Hematopoietic multipotent progenitor cell (in vitro differentiated cells): ENCODE data around the gene MS4A13. TPM values are rescaled to one million over a fixed set of nuclear protein-coding genes. Genes with fewer than 3 reads are reported as not detected.
A peak's percentile ranks its signal among the peaks of the same experiment; 100 is the strongest.
"Not testable (repeated sequence)": the region's sequence is repeated elsewhere in the genome, so short reads cannot be mapped to it uniquely, and the experiment has no call there.

ENCODE experiments used
- DNase-seq, 3 donors: peaks; one replicate each; pipeline ENCODE4 v3.0.0-alpha.2; 2011 to 2015; ENCODE audit warnings: low read depth in 2 of 3, low spot score in 2 of 3
- total RNA-seq: library from RNA; depleted of rRNA; stranded (reverse); fragments of >200 nt; gene quantifications from one replicate; pipeline ENCODE4 v1.2.3, GENCODE V29; 2012

The MS4A13 gene, protein sequence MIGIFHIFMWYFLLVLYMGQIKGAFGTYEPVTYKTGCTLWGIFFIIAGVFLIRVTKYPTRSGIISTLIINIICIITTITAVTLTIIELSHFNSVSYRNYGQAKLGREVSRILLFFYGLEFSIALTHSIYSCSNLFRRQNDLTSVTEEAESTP
- not detected for total RNA-seq

DNA sequence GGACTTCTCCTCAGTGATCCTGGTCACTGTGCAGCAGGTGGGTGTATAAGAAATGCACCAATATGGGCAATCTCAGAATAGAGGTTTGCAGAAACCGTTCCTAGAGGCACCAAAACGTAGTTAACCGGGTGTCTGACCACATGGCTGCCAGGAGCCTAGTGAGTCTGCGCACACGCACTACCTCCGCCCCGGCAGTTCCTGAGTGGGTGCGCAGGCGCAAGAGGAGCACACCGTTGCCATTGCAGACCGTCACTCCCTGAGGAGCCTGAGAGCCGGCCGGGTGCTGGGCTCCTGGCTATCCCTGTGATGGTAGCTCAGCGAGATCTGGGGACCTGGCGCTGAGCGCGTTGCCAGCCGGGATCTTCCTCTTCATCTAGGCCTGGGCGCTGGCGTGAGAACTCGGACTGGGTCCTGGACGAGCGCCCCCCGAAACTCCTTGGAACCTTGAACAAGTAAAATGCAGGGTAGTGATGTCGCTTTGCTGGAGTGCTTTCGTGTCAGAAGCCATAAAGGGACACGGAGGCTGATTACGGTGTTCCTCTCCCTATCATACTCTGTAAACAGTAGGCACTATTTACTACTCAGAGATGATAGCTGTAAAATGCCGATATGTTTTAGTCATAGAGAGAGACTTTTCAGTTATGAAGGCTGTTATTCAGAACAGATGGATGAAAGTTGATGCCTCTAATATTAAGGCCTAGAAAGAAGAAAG lies at the start of gene MS4A13:
MS4A13 (plus strand) TSS at position 249 of the 712 bp plus-strand sequence. CDS start 2,692 bp downstream, outside the sequence.
- no peak for DNase-seq

DNA sequence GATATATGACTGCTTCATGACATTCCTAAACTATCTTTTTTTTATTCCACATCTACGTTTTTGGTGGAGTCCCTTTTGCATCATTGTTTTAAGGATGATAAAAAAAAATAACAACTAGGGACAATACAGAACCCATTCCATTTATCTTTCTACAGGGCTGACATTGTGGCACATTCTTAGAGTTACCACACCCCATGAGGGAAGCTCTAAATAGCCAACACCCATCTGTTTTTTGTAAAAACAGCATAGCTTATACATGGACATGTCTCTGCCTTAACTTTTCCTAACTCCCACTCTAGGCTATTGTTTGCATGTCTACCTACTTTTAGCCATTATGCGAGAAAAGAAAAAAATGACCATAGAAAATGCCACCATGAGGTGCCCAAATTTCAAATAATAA lies 46.4 kb upstream of the MS4A13 start:
- no peak for DNase-seq

DNA sequence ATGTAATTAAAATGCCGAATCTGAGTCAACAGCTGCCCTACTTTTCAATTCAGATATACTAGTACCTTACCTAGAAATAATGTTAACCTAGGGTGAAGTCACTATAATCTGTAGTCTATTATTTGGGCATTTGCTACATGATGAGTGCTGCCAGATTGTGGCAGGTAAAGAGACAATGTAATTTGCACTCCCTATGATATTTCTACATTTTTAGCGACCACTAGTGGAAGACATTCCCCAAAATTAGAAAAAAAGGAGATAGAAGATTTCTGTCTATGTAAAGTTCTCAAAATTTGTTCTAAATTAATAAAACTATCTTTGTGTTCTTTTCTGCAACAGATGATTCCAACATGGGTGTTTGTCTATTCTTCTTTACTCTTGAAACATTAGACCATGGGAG lies 45.5 kb upstream of the MS4A13 start:
- no peak for DNase-seq

DNA sequence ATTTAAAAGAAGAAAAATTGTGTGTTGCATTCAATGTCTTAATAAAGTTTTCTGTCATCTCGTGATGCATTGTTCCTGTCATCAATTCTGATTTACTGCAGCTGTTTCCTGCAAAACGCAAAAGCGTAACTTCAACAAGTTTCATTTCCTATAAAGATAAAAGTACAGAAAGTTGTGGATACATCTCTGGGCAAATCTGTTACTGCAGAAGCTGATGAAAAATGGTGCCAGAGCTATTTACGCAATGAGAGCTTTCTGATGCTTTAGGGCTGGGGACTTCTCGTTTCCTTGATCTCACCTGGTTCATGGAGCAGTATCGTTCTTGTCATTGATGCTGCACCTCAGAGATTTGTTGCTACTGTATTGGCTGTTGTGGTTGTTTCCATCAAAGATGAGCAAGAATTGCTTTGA lies 38.2 kb upstream of the MS4A13 start:
- peak in 2 of 3 donors; percentile 20 to 75 for DNase-seq

DNA sequence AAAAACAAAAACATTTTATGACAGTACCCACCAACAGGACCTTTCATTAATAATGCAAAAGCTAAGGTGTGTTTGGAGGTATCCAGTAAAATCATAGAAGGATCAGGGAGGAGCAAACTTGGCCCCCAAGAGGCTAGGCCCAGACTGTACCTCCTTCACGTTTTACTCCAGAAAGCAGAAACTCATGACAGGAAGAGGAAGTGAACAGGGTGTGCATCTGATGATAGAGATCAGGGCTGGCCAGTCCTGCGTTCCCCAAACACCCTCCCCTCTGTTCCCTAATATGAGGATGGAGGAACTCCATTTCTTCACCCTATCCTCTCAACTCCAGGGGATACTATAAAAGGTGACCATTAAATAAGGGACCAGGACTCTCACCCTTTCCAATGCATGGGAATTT lies 32.8 kb upstream of the MS4A13 start:
- peak in 2 of 3 donors; percentile 26 to 54 for DNase-seq

DNA sequence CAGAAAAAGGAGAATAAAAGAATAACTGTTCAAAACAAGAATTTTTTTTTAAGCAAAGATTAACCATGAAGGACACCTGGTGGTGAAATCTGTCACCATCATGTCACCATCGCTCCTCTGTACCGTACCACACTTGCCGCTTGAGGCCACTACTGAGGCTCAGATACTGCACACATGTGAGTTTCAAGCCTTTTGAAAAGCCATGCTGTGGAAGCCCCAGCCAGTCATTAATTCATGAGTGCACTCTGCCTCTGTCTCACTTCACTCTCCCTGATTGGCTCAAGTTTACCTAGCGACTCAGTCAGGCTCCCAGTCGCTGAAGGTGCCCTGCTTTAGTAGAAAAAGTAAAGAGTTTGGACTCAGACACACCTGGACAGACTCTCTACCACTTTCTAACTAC lies 29.2 kb upstream of the MS4A13 start:
- peak in 2 of 3 donors; percentile 38 to 59 for DNase-seq

DNA sequence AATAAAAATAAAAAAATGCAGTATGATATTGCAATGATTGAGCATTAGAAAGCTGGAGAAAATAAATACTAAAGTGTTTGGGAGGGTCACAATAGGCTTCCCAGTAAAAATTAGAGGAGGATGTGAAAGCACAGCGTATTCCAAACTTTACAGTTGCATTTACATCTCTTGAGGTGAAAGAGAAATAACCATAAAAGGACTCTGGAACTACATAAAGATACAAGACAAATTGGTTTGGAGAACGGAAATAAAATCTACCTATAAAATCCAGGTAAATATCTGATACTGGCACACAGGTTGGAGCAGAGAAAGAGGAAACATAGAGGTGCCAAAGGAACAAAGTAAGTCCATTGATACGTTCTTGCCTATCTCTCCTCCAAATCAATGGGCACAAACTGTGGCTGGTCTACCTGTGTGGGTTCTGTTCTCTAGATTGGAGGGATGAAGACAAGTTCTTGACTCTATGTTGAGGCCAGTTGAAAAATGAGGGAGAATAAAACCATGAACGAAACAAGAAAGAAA lies 22.6 kb upstream of the MS4A13 start, which contains the start of gene MS4A12:
MS4A12 (plus strand) TSS at position 291 of the 522 bp plus-strand sequence. CDS start 4,541 bp downstream, outside the sequence.
- DNase-seq: no peak

DNA sequence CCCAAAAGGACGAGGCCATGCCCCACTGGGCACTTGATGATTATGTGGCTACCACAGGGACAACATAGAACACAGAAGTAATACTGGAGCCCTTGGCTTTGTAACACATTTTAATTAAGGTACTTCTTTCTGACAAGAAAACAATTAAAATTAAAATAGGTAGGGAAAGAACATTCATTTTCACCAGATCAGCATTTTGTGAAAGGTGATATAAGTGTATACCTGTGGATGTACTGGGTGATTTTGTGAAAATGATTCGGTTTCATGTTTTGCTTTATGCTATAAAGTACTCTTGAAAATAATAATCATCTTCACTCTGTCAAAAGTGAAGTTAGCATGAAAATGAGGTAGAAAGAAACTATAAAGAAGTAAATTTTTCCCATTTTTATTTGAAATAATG lies 21.7 kb upstream of the MS4A13 start:
- DNase-seq: no peak

DNA sequence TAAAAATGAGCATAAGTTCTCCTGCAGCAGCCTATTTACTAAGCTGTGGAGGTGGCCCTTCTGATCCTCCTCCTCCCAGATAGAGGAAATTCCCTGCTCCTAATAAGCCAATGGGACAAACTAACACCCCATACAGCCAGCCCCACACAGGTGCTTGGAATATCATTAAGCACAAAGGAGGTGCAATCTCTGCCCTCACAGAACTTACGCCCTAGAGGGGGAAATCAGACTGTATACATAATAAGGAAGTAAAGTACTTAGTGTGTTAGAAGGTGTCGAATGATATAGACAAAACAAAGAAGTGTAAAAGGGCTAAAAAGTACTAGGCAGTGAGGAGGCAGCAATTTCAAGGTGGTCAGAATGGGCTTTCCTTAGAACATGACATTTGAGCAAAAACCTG lies 16.8 kb upstream of the MS4A13 start:
- peak in 1 of 3 donors; percentile 21 for DNase-seq

DNA sequence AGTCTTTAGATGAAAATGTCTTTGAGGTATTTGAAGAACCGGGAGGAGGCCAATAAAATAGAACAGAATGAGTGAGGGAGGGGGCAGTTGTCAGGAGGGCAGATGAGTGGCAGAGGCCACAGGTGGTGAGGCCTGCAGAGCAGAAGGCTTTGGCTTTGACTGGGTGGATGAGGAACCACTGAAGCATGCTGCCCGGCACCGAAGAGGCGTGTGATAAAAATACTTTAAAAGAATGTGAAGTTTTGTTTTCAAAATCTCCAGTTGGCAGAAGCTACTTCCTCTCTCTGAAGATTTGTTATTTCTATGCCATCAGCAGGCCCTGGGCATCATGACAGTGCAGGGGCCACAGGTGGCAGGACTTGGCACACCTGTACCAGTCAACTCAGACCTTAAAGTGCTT lies 16.3 kb upstream of the MS4A13 start:
- no peak for DNase-seq

DNA sequence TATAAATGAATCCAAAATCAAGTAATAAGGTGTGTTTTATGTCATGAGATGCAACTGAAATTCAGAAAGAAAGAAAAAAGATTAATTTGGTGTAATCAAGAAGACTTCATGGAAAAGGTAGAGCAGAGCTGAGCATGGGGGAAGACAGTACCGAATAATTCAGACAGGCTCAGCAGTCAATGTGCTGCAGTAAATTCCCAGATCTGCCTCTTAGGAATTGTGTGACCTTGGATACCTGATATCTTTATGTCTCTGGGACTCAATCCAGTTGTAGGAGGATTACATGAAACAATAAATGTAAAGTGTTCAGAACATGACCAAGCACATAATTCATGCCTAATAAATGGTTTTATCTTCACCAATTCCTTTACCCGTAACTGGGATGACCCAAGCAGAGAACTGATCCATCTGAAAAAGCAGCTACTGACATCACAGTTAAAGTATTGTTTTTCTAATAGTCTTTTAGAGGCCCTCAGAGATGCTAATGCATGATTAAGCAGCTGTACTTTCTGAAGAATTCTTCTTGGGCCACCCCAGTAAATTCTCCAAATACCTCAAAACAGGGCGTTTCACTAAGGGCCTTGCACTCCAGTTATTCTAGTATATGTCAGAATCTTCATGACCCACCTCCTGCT lies 14.8 kb upstream of the MS4A13 start:
- DNase-seq: no peak

DNA sequence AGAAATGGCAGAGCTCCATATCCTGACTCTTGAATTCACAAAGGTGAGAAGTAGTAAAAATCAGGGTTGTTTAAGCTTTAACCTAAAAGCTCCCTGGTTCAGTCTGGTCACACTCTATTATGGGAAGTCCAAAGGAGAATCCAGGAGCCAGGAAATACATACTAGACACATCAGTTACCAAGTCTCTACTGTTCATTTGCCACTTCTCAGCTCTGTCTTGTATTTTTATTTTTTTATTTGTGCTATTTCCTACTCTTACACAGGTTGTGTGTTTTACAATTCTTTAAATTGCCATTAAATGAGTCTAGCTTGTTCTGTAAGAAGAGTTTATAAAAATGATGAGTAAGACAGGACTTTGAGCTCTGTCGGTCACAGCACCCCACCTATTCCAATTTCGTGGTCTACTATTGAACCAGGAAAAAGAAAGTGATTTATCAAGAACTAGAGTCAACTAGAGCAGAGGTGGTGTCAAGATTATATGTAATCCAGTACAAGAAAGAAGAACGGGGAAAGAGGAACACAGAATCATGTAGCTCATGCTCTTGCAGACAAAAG lies 12.9 kb upstream of the MS4A13 start:
- no peak for DNase-seq

DNA sequence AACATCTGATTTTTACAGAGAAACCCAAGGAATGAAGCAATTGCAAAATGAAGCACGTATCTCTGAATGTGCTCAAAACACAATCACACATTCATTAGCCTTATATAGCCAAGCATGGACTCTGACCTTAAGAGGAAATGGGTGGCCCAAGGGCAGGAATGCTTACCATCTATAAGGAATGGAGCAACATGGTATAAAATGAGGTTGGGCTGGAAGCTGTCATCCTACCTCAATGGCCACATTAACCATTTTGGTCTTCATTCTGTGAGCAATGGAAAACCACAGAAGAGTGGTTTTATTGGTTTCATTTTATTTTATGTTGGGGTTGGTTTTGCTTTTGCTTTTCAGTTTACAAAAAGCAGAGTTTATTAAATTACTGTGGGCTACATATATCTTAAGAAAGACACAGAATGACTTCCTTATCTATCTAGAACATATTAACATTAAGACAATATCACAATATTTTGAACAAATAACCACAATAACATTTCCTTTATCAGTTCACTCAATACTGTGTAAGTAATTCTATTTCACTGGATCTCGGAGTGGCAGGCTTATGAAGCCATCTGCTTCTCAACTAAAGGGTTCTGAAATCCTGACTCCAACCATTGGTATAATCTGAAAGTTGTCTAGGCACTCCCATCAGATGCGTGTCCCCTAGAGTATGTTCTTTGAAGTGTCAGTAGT lies 10.8 kb upstream of the MS4A13 start:
- DNase-seq: peak in 1 of 3 donors; percentile 51

DNA sequence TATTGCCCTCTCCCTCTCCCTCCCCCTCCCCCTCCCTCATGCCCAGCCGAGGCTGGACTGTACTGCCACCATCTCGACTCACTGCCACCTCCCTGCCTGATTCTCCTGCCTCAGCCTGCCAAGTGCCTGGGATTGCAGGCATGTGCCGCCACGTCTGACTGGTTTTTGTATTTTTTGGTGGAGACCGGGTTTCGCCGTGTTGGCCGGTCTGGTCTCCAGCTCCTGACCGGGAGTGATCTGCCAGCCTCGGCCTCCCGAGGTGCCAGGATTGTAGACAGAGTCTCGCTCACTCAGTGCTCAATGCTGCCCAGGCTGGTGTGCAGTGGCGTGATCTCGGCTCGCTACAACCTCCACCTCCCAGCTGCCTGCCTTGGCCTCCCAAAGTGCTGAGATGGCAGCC lies 5.6 kb upstream of the MS4A13 start:
- DNase-seq: not testable (repeated sequence)

DNA sequence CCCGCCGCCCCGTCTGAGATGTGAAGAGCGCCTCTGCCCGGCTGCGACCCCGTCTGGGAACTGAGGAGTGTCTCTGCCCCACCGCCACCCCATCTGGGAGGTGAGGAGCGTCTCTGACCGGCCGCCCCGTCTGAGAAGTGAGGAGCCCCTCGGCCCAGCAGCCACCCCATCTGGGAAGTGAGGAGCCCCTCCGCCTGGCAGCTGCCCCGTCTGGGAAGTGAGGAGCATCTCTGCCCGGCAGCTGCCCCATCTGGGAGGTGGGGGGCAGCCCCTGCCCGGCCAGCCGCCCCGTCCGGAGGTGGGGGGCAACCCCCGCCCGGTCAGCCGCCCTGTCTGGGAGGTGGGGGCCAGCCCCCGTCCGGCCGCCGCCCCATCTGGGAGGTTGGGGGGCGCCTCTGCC lies 5.0 kb upstream of the MS4A13 start:
- not testable (repeated sequence) for DNase-seq

DNA sequence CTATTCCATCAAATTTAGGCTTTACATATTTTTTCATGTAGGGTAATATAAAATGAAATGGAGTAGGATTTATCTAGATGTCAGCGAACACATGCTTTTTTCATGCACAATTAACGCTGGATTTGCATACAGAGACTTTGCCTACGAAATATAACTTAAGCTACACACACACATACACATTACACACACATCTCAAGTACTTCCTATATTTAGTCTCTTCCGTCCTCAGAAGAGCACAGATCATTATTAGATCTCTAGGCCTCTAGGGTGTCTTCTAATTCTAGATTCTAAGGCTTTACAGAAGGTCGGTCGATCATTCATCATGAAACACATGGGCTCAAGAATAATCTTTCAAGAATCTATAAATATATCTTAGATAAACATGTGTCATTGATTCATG lies 3.8 kb upstream of the MS4A13 start:
- no peak for DNase-seq

DNA sequence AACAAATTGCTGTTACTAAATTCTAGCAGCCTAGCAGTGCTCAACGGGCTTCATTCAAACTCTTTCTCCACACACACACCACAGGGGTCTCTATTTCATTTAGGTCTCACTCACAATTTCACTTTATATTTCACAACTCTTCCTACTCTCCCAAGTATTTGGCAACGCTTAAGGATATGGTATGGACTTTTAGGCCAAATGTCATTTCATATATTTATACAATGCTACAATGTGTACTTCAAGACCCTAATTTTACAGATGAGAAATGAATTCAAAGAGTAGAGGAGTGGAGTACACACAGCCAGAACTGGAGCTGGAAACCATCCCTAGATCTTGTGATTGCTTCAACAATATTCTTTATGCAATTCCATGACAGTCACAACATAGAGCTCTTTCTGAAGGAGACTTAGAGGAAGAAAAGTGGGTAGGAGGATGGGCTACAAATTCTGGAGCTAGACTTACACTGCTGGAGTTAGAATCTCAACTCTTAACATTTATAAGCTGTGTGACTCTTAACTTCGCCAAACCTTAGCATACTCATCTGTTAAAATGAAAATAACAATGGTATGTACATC lies 2.5 kb upstream of the MS4A13 start:
- no peak for DNase-seq

DNA sequence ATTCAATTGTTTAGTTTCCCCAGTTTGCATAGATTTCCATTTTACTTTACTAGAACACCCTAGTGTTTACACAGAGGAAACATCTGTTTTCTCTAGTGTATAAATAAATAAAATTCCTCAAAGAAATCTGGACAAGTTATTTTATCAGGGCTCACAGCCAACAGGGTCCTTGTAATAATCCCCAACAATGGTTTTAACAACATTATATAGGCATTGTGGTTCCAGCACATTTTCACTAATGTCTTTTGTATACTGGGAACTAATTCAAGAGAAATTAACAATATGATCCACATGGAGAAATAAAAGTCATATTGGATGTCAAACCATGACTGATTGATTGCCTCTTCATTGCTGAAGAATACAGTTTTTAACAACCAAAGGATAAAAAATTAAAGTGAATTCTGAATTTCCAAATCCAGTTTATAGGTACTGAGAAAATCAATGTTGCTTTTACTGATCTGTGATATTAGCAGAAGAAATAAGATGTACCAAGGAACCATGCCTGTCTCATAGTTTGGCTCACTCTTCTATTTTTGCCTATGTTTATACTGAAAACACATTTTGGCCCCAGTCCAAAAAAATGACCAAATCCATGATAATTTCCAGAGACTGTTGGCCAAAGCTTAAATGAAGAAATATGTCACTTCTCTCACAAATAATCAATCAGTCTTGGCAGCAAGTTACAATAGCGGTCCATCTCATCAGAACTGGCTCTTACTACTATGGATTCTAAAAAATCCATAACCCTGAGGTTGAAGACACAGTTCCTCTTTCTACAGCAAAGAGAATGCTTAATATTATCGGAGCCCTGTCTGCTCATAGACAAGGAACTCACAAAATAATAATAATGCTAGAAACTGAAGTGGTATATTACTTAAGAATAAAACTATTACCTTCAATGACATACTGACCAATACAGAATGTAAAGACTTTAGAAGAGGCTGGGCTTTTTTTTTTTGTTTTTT lies 1.4 kb upstream of the MS4A13 start:
- DNase-seq: peak in 1 of 3 donors; percentile 9

DNA sequence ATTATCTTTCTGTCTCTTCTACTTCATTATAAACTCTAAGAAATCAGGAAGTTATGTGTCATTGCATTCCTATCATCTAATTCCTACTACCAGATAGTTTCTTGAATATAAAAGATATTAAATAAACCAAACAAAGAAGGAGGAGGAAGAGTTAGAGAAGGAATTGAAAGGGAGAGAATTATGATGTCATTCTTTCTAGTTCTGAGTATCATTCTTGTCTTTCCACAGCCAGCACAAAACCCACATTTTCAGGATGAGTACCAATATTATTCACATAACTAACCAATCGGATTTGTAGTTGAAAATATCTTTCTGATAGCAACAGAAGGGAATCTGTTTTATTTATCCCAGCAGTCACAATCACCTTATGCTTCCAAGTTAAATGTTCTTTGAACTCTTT lies 13.3 kb downstream of the MS4A13 start:
- DNase-seq: no peak
